GM12865 (cell line): ENCODE results near the gene CCDC91.

Experiments used
- DNase-seq: peaks from one replicate; pipeline ENCODE4 v3.0.0; 2010; ENCODE audit warnings: low read depth
- H3K4me3 ChIP-seq: 2 replicates; pipeline ENCODE4 v1.5.1; 2011; ENCODE audit warnings: mild to moderate bottlenecking, low read depth, low read length, control low read depth
- TF ChIP-seq, protein P1 (sequence below): IDR thresholded peaks from 2 replicates; pipeline ENCODE4 v1.5.1; 2011; ENCODE audit warnings: low read length, control low read depth, low read depth, inconsistent platforms; ENCODE audit not compliant: insufficient read depth; ENCODE audit errors: missing control alignments

The CCDC91 gene

DNA sequence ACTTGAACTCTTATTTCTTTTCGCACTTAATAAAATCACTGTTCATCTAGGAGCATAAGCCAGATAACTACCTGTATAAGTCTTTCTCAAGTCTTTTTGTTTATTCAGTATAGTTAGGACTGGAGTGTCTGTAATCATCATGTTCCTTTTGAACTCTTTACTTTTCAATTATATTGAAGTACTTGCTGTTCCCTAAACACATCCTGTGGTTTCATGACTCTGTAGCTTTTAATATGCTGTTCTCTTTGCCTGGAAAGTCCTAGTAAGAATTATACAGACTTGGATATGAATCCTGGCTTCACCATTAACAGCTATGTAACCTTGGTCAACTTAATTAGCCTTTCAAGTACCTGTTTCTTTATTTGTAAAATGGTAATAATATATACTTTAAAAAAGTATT lies 88.2 kb downstream of the CCDC91 start:
- TF ChIP-seq, protein P1, sequence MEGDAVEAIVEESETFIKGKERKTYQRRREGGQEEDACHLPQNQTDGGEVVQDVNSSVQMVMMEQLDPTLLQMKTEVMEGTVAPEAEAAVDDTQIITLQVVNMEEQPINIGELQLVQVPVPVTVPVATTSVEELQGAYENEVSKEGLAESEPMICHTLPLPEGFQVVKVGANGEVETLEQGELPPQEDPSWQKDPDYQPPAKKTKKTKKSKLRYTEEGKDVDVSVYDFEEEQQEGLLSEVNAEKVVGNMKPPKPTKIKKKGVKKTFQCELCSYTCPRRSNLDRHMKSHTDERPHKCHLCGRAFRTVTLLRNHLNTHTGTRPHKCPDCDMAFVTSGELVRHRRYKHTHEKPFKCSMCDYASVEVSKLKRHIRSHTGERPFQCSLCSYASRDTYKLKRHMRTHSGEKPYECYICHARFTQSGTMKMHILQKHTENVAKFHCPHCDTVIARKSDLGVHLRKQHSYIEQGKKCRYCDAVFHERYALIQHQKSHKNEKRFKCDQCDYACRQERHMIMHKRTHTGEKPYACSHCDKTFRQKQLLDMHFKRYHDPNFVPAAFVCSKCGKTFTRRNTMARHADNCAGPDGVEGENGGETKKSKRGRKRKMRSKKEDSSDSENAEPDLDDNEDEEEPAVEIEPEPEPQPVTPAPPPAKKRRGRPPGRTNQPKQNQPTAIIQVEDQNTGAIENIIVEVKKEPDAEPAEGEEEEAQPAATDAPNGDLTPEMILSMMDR = no peak
- DNase-seq = no peak
- no peak overlapping the region for H3K4me3 ChIP-seq

DNA sequence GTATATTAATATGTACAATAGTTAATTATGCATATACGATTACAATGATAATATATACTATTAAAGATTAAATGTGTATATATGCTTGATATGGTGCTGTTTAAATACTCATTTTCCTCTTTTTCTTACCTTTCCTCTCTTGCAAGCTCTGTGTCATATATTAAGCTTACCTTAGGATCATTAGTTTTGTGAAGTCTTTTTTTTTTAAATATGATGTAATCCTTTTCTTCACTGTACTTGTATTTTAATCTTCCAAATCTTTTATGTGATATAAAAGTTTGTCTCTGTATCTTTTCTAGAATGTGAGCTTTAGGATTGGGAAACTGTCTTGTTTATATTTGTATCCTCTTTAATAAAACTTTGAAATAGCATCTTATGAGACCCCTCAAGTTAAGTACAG lies 88.7 kb downstream of the CCDC91 start:
- TF ChIP-seq, protein P1 = no peak
- H3K4me3 ChIP-seq = no peak overlapping the region
- no peak for DNase-seq

DNA sequence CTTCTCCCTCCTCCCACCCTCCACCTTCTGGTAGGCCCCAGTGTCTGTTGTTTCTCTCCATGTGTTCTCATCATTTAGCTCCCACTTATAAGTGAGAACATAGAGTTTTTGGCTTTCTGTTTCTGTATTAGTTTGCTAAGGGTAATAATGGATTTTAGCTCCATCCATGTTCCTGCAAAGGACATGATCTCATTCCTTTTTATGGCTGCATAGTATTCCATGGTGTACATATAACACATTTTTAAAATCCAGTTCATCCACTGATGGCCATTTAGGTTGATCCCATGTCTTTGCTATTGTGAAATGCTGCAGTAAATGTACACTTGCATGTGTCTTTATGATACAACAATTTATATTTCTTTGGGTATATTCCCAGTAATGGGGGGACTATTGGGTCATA lies 96.1 kb downstream of the CCDC91 start:
- no peak for DNase-seq
- TF ChIP-seq, protein P1 = no peak

DNA sequence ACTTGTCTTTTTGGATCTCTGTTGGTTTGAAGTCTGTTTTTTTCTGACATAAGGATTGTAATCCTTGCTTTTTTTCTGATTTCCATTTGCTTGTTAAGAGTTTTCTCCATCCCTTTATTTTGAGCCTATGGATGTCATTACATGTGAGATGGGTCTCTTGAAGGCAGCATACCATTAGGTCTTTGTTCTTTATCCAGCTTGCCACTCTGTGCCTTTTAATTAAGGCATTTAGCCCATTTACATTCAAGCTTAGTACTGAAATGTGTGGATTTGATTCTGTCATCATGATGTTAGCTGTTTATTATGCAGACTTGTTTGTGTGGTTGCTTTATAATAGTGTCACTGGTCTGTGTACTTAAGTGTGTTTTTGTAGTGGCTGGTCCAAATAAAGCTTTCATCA lies 100.0 kb downstream of the CCDC91 start:
- TF ChIP-seq, protein P1 = no peak
- no peak for DNase-seq
- no peak overlapping the region for H3K4me3 ChIP-seq

More for the DNA sequence above, 96.1 kb downstream of the CCDC91 start:
- H3K4me3 ChIP-seq = no peak overlapping the region

DNA sequence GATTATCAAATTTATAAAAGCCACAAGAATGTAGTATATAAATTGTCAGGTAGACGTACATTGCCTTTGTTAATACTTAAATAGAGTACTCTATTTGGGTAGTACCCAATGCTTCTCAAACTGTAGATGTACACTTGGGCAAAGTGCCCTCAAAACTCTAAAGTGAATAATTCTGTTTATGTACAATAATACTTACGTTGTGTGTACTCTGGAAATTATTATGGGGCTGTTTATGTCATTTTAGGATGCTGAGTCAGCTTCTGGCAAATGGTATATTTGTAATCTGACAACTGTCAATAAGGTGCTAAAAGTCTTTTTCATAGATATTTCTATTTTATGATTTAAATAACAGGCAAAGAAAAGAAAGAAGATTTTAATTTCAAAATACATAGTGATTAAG lies 102.4 kb downstream of the CCDC91 start:
- H3K4me3 ChIP-seq = no peak overlapping the region
- no peak for DNase-seq
- TF ChIP-seq, protein P1 = no peak

DNA sequence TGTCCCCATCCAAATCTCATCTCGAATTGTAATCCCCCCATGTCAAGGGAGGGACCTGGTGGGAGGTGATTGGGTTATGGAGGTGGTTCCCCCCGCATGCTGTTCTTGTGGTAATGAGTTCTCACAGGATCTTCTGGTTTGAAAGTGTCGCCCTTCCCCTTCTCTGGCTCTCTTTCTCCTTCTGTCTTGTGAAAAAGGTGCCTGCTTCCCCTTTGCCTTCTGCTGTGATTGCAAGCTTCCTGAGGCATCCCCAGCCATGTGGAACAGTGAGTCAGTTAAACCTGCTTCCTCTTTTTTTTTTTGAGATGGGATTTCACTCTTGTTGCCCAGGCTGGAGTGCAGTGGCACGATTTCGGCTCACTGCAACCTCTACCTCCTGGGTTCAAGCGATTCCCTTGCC lies 104.0 kb downstream of the CCDC91 start:
- TF ChIP-seq, protein P1 = no peak
- DNase-seq = peak; percentile 9
- H3K4me3 ChIP-seq = no peak overlapping the region

DNA sequence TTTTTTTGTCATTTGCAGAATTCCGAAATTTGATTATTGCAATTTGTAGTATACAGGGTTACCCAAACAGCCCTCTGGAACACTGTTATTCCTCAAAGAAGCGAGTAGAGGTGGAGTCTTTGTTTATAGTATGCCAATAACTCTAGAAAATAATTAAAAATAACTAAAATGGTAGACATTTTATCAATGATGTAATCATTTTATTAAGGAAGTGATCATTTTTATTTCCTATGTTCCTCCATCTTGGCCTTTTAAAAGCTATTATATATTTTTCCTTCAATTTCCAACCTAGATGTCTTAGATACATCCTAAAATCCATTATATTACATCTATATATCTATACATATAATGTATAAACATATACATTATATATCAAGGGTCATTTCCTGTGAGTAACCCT lies 106.0 kb downstream of the CCDC91 start:
- TF ChIP-seq, protein P1 = no peak
- no peak overlapping the region for H3K4me3 ChIP-seq
- no peak for DNase-seq
